GM18861 (cell line): Measurements from ENCODE around the gene PTPRU.
"Not testable (repeated sequence)": the region's sequence is repeated elsewhere in the genome, so short reads cannot be mapped to it uniquely, and the experiment has no call there.

Experiments
- ATAC-seq: cut with Tn5 transposase; IDR thresholded peaks from one replicate; pipeline ENCODE4 v1.9.1; 2021; ENCODE audit not compliant: unreplicated experiment

Gene PTPRU

GRCh38 chr1:29284961-29285560, 48.7 kb downstream of the PTPRU start:
- no peak for ATAC-seq

GRCh38 chr1:29285771-29286170, 49.4 kb downstream of the PTPRU start:
- ATAC-seq, result no peak

- ATAC-seq, result no peak
Measured at GRCh38 chr1:29286194-29286767, 50.0 kb downstream of the PTPRU start.

- ATAC-seq, result no peak
Measured at GRCh38 chr1:29289493-29289892, 53.2 kb downstream of the PTPRU start.

- ATAC-seq, result no peak
Measured at GRCh38 chr1:29290414-29290985, 54.2 kb downstream of the PTPRU start.

- ATAC-seq, result no peak
Measured at GRCh38 chr1:29291756-29292155, 55.4 kb downstream of the PTPRU start.

- no peak for ATAC-seq
Measured at GRCh38 chr1:29292344-29292743, 56.0 kb downstream of the PTPRU start.

- ATAC-seq, result no peak
Measured at GRCh38 chr1:29297450-29297849, 61.1 kb downstream of the PTPRU start.

- no peak for ATAC-seq
Measured at GRCh38 chr1:29298246-29298645, 61.9 kb downstream of the PTPRU start.

- no peak for ATAC-seq
Measured at GRCh38 chr1:29299446-29299845, 63.1 kb downstream of the PTPRU start.

- ATAC-seq, result not testable (repeated sequence)
Measured at GRCh38 chr1:29301732-29302131, 65.4 kb downstream of the PTPRU start.

GRCh38 chr1:29303201-29304024, 67.1 kb downstream of the PTPRU start:
- ATAC-seq, result no peak

GRCh38 chr1:29304025-29304684, 67.8 kb downstream of the PTPRU start:
- ATAC-seq, result no peak

GRCh38 chr1:29305943-29306342, 69.6 kb downstream of the PTPRU start:
- no peak for ATAC-seq

GRCh38 chr1:29306471-29307140, 70.3 kb downstream of the PTPRU start:
- no peak for ATAC-seq

GRCh38 chr1:29309075-29309474, 72.8 kb downstream of the PTPRU start:
- ATAC-seq, result no peak

- ATAC-seq, result no peak
Measured at GRCh38 chr1:29309621-29310020, 73.3 kb downstream of the PTPRU start.

- no peak for ATAC-seq
Measured at GRCh38 chr1:29310616-29311180, 74.4 kb downstream of the PTPRU start.

GRCh38 chr1:29311352-29312030, 75.2 kb downstream of the PTPRU start:
- no peak for ATAC-seq
